HG02623 (cell line): ENCODE data around the gene VAMP4.
"Not testable (repeated sequence)": the region's sequence is repeated elsewhere in the genome, so short reads cannot be mapped to it uniquely, and the experiment has no call there.

Experiments used
- ATAC-seq: cut with Tn5 transposase; IDR thresholded peaks from one replicate; pipeline ENCODE4 v1.9.1; 2021; ENCODE audit warnings: moderate library complexity; ENCODE audit not compliant: unreplicated experiment

VAMP4 gene

DNA sequence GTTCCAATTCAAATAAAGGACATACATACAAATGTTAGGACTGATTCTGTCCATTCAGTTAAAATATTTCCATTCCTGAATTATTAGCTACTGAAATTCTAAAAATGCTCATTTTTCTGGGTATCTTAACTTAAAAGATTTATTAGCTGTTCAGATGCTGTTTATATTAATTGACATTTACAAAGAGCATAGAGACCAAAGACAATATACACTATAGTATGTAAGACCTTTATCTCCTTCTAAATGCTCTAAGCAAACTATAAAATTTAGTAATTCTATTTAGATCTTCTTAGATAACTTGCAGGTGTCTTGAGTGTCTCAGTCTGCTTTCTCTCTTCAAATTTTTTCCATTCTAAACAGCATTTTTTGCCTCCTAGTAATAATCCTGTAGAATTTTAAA, 39.3 kb downstream of the VAMP4 start:
- no peak for ATAC-seq

DNA sequence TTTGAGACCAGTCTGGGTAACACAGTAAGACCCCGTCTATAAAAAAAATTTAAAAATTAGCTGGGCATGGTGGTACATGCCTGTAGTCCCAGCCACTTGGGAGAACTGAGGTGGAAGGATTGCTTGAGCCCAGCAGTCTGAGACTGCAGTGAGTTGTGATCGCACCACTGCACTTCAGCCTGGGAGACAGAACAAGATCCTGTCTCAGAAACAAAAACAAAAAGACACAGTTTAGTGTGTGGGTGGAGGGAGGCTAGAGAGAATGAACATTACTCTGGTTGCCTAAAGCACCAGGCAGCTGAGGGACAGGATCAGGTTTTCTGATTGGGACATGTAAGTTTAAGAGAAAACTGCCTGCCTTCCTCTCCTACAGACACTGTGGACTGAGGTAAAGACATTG, 42.3 kb downstream of the VAMP4 start:
- no peak for ATAC-seq

DNA sequence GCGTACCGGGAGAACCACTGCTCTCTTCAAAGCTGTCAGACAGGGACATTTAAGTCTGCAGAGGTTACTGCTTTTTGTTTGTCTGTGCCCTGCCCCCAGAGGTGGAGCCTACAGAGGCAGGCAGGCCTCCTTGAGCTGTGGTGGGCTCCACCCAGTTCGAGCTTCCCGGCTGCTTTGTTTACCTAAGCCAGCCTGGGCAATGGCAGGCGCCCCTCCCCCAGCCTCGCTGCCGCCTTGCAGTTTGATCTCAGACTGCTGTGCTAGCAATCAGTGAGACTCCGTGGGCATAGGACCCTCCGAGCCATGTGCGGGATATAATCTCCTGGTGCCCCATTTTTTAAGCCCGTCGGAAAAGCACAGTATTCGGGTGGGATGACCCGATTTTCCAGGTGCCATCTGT, 46.1 kb downstream of the VAMP4 start:
- not testable (repeated sequence) for ATAC-seq

DNA sequence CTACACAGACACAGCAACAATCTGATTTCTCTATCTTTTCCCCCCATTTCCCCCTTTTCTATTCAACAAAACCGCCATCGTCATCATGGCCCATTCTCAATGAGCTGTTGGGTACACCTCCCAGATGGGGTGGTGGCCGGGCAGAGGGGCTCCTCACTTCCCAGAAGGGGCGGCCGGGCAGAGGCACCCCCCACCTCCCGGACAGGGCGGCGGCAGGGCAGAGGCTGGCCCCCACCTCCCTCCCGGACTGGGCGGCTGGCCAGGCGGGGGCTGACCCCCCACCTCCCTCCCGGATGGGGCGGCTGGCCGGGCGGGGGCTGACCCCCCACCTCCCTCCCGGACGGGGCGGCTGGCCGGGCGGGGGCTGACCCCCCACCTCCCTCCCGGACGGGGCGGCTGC, 48.3 kb downstream of the VAMP4 start:
- ATAC-seq = not testable (repeated sequence)

DNA sequence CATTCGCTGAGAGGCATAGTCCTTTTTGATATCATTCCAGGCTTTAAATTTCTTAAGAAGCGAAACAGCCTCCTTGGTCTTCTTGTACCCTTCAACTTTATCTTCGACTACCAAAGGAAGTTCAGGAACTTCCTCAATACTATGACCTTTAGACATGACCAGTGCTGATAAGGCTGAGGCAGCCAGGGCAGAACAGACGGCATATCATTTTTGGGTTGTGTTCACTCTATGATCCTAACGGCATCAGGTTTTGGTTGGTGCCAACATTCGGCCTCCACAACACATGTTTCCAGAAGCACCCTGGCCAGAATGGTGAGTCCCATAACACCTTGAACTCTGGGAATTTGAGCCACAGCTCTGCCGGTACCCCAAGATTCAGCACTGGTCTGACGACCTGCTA, 58.0 kb downstream of the VAMP4 start:
- no peak for ATAC-seq

DNA sequence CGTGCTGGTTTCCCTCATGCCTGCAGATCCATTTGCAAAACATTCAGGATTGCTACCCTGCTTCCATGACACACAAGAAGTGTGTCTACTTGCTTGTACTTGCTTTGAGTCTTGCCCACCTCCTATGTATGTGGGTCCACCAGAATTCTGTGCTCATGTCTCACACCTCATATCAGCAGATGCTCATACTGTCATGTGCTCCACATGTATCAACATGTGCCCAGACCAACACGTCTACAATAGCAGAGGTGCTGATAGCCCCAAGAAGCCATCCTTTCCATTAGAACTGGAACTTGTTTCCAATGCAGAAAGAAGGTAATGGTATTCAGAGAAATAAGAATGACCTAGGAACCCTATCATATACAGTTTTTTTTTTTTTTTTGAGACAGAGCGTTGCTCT, 61.5 kb downstream of the VAMP4 start:
- no peak for ATAC-seq

DNA sequence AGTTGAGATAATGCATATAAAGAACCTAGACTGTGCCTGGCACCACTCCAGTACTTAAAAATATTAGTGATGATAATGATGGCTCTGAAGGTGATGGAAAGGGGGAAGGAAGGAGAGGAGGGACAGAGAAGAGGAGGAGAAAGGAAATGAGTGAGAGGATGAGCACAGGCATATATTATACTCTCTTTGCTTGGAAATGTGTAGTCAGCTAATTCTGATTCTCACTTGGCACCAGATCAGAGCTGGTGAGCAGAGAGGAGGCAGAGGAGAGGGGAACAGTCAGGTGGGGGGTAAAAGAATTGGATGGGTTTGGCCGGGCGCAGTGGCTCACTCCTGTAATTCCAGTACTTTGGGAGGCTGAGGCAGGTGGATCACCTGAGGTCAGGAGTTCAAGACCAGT, 65.0 kb downstream of the VAMP4 start:
- ATAC-seq = no peak

DNA sequence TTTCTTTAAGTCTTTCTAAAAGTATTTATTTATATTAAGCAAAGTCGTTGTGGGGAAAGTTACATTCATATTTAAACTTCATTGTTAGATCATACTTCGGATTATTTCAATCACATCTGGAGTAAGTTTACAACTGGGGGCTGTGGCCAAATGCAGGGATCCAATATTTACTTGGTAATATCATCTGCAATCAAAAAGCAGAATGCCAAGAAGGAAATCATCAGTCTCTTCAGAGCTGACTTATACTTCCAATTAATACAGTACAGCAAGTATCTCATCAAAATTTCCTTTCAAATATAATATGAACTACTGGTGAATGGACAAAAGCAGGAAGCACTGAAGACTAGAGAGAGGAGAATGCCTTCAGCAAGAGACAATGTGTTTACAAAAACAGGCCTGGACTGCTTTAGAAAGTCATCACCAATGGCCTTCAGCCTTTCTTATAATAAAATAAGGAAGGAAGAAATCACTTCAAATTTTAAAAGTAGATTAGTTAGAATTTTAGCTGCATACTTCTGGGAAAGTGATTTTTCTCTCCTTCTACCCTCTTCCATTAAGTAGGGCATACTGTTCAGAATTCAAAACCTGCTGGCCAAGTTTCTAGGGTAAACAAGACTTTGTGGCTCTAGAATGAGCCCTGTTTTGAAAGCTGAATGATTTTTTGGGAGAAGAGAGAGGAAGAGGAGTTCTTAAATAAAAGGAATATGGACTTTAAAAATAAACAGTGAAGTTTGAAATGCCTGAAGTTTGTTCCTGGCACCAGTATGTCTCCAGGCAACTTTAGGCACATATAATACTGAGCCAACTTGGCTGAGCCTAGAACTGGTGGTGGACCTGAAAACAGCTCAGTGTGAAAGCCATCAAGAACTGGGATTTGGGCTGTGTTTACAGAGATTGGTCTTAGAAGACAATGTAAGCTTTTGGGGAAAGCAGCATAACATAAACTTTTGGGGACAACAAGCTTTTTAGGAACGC, 67.1 kb downstream of the VAMP4 start:
- no peak for ATAC-seq

DNA sequence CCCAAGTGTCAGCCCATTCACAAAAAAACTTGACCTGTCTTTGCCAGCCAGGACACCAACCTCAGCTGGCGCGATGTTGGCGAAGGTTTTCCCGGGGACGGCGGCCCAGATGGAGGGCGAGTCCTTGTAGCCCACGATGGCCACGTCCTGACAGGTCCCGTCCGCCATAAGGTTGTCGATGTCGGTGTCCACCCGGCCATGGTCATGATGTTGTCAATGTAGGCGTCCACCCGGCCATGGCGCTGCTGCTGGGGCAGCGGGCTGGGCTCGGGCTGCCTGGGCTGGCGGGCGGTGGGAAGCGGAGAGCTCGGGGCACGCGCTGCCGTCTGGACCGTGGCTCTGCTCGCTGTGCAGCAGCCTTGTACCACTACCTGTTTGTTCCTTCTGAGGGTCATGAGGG, 71.1 kb downstream of the VAMP4 start:
- no peak for ATAC-seq

DNA sequence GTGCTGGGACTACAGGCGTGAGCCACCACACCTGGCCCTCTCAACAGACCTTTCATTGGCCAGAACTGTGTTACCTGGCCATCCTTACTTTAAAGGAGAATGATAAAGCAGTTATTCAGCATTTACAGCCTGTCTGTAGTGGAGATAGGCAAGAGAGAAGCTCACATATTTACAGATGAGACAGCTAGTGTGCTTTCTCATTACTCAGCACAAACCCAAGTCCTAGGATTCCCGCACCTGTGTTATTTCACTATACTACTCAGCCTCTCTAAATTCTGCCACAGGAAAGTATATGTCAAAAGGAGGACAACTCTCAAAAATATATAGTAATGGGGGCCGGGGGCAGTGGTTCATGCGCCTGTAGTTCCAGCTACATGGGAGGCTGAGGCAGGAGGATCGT, 73.5 kb downstream of the VAMP4 start:
- no peak for ATAC-seq

DNA sequence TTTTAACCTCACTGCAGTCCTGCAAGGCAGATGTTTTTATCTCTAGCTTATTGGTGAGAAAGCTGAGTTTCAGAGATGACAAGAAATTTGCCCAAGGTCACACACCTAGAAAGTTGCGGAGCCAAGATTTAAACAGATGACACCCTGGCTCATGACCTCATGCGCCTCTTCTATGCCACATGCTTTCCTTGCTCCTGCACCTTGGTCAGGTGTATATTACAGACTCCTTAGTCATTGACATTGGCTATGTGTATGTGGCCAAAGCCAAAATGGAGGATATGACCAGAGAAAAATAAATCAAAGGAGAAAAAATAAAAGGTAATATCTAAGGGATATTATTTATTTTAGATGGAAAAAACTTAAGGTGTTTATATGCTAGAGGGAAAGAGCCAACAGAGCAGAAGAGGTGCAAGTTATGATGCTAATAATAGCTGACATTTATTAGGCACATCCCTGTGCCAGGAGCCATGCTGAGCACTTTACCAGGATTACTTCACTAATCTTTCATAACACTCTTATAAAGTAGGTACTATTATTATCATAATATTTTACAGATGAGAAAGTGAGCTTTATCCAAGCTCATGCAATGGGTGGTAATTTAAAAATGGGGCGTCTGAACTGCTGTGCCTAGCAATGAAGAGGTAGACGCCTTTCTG, 75.6 kb downstream of the VAMP4 start:
- no peak for ATAC-seq

DNA sequence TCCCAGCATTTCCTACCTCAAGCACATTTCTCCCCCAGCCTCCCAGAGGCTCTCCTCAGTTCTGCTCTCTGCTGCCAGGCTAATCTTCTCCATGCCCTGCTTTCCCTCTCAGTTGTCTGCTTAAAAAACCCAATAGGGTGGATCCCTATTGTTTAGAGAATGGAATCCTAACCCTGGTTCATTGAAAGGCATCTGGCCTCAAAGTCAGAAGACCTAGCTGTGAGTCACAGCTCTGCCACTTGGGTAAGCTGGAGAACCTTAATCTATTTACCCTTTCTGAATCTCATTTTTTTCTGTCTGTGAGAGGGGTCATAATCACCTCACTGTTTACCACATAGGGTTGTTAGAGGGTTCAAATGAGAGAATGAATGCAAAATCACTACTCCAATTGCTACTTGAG, 76.9 kb downstream of the VAMP4 start:
- ATAC-seq = no peak

DNA sequence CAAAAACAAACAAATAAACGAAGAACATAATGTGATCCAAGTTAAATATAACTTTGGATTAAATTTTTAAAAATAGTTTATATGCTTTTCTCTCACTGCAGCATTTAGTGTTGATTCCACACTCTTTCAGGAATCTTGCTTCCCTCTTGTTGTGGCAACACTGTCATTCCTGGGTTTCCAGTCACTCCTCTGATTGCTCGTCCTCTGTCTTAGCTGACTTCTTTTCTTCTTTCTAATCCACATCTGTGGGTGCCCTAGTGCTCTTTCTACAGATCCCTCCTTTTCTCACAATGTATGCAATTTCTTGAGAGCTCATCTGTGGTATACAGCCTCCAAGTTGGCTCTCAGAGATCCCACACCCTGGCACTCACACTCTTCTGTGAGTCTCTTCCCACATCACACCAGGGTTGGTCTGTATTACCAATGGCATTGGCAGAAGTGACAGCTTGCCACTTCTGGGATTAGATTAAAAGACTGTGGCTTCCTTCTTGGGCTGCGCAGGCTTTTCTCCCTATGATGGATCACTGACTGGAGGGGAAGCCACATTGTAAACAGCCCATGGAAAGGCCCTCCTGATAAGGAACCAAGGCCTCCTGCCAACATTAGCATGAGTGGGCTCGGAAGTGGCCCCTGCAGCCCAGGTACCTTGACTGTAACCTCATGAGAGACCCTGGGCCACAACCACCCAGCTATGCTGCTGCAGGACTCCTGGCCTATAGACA, 77.8 kb downstream of the VAMP4 start:
- no peak for ATAC-seq

DNA sequence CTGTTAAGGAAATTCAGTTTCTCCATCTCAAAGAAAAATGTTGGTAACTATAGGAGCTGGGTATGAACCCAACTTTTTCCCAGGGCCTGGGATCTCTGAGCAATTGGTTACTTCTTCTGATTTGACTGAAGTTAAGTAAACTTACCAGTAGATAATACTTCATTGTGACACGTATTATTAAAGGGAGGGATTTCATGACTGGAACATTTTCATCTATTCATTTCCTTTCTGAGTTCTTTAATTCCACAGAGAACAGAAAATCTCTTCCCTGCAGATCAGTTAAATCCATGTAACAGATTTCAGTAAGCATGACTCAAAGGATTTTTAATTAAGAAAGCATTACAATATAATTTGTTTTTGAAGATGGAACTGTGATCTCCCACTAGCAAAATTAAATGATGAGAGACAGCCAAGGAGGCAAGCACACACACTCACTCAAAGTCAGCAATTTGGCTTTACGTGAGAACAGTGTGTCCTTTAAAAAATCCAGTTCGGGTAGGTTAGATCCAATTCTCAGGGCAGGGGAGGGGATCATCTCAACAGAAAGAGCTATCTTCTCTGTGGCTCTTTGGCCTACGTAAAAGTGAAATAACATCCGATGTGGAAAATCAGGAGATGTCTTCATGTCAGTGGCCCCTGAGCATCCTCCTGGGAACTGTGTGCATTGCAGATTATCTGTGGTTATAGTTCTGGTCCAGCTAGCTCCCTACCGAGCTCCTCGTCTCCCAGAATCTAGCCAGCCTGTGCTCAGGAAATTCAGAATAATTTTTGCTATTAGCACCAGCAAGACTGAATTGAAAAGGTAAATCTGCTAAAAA, 78.6 kb downstream of the VAMP4 start:
- no peak for ATAC-seq

DNA sequence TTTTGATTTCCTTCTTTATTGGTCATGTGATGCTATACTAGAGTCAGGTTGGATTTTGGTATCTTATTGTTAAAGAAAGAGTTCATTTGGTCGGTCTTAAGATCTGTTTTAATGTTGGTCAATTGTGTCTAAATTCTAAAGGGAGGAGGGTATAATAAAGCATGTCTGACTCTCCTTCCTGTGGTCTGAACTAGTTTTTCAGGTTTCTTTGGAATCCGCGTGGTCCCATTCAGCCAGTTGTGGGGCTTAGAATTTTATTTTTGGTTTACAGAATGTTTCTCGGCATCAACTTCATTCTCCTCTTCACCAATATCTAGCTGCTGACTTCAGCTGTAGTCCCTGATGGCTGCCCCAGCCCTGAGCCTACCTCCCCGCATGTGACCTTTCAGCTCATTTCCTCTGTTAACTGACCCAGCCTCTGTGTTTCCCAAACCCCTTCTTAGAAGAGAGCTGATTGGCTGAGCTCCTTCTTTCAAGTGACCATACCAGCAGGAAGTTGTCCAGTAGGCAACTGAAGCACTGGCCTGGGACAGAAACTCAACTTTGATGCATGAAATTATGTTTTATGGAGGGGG, 80.7 kb downstream of the VAMP4 start:
- ATAC-seq = no peak

DNA sequence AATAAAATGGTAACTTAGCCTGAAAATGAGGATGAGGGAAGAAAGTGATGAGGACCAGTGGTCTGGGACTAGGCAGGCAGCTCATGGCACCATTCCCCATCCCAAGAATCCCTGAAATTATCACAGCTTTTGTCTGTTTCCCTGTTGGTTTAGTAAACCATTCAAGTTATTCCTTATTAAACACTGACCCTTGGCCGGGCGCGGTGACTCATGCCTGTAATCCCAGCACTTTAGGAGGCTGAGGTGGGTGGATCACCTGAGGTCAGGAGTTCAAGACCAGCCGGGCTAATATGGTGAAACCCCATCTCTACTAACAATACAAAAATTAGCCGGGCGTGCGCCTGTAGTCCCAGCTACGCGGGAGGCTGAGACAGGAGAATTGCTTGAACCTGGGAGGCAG, 85.7 kb downstream of the VAMP4 start:
- not testable (repeated sequence) for ATAC-seq

DNA sequence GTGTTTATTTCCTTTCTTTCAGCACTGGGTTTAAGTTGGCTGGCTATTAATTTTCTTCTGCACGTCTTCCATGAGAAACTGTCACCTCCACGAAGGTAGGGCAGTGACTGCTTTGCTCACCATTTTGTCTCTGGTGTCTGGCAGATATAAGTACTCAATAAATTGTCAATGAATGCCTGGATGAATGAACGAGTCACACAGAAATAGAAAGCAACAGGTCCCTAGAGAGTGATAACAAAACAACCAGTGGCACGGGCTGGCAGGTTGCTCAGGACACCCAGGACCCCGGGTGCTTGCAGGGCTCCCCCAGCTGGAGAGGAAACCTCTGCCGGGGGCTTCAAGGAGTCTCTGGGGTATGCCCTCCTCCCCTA, 86.1 kb downstream of the VAMP4 start:
- no peak for ATAC-seq

DNA sequence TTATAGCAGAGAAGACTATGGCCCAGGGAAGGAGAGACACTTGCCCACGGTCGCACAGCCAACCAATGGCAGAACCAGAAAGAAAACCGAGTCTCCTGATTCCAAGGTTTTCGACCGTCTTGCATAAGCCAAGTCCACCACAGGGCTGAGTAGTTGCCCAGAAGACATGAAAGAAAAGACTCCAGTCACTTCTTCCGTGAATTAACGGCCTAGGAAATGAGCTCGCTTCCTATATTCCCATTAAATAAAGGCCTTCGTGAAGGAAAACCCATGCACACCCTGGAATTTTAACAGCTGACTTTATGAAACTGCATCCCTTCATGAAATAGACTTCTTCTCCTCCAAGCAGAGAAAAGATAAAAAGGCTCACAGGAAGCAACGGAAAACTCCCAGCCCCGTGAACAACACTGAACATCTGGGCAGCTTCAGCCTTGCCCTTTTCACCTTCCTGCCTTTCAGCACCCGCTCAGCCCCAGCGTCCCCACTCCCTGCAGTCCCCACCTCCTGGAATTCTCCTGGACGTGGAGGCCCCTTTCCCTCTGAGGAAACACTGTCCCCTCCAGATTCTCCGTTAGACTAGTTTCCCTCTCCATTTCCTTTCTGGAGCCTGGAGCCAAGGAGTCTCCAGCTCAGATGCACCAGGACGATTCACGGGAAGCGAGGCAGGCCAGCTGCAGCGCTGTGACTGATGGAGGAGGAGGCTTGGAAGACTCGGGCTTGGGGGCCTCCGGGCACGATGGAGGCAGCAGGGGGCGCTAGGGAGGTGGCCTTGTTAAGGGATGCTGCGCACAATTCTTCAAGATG, 86.7 kb downstream of the VAMP4 start:
- no peak for ATAC-seq

DNA sequence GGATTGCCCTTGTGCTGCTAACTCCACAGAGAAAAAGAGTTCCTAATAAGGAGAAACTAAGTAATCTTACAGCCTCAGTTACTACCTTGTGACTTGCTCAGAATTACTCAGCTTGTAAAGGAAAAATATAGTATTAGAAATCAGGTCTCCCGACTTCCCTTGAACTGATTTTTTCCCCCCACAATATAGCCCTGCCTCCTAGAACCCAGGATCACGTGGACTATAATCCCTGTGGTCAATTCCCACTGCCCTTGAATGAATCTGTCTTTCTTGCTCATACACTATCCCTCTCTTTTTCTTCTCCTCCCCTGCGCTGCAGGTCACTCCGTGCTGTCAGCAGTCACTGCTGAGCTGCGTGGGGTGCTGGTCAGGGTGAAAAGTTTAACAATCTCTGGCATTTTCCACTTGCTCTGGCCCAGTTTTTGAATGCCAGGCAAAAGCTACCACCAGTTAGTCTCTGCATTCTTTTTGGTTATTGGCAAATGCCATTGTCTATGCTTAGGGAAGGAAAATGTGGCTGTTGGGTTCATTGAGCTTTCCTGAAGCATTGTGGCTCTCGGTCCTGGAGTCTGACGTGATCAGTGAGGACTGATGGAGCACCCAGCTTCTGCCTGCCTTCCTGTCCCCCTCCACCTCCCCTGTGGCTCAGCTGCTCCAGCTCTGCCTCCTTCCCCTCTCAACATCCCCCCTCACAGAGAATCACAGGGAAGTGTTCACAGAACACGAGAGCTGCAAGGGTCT, 87.5 kb downstream of the VAMP4 start:
- no peak for ATAC-seq
